HG02678 (cell line): ENCODE results near the gene TMEM272.

Source experiments
- ATAC-seq: cut with Tn5 transposase; IDR thresholded peaks from one replicate; pipeline ENCODE4 v1.9.1; 2021; ENCODE audit warnings: mild to moderate bottlenecking, moderate library complexity; ENCODE audit not compliant: unreplicated experiment

Gene TMEM272

DNA sequence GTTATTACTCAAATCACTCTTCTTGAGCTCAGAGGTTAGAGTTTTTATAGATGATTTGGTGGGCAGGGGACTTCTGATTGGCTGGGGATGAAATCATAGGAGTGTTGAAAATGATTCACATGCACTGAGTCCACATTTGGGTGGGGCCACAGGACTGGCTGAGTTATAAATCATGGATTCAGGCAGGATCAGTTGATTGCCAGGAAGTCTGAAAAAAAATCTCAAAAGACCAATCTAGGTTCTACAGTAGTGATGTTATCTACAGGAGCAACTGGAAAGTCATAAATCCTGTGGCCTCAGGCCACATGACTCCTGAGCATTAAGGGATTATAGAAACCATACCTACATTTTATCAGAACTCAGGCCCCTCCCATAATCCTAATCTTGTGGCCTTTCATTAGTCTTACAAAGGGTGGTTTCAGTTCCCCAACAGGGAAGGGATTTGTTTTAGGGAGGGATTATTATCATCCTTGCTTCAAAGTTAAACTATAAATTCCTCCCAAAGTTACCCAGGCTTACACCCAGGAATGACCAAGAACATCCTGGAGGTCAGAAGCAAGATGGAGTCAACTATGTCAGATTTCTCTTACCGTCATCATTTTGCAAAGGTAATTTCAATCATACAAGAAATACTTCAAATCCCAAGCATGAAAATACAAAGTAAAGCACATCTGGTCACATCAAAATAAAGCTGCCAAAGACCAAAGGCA lies 11.2 kb upstream of the TMEM272 start:
- ATAC-seq = no peak

DNA sequence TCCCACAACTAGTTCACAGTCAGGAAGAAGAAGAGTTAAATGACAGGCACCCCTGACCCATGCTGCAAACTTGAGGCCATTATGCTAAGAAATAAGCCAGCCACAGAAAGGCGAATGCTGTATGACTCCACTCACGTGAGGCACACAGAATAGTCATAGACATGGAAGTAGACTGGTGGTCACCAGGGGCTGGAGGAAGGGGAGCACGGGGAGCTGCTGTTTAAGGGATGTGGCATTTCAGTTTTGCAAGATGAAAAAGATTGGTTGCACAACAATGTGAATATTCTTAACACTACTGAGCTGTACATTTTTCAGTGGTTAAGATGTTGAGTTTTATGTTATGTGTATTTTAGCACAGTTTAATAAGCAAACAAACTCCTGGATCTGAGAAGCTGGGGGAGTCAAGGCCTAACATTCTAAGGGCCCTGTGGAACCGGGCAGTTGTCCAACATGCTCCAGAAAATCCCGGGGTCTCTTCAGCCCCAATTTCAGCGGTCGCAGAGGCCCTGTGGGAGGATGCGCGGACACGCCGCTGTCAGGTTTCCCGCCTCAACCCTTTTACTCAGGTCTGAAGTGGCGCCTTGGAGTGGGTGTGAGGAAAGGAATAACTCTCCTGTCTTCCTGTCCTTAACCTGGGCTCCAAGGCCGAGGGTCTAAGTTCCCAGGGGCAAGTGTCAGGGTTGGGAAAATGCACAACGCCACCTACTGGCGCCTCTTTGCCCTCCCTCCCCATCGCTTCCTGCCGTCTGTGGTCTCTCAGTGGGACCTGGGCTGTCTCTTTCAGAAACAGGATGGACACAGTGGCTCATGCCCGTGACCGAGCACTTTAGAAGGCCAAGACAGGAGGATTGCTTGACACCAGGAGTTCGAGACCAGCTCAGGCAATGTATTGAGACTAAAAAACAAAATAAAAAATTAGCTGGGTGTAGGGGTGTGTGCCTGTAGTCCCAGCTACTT lies 4.4 kb upstream of the TMEM272 start:
- ATAC-seq = peak; percentile 50

DNA sequence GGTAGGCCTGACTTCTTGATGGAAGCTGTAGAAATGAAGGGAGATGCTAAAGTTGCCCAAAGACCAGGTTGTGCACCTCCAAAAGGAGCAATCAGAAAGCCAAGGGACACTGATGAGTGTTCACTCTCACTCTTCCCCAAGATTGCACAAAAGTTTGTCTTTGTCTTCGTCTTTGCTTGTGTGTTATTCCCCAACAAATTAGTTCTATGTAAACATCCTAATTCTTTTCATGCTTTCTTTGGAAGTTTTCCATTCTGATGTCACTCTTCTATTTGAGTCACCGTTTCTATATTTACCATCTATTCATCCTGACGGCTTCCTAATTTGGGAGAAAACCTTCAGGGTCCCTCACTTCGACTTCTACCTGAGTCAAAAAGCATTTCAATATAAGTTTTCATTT lies 3.7 kb upstream of the TMEM272 start:
- no peak for ATAC-seq

DNA sequence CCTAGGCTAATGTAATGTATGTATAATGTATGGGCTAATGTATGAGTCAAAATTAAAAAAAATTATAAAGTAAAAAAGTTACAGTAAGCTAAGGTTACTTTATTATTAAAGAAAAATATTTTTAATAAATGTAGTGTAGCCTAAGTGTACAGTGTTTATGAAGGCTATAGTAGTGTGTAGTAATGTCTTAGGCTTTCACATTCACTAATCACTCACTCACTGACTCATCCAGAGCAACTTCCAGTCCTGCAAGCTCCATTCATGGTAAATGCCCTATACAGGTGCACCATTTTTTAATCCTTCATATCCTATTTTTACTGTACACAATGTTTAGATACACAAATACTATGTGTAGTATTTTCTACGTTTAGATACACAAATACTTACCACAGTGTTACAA lies 1.8 kb upstream of the TMEM272 start:
- ATAC-seq = no peak

DNA sequence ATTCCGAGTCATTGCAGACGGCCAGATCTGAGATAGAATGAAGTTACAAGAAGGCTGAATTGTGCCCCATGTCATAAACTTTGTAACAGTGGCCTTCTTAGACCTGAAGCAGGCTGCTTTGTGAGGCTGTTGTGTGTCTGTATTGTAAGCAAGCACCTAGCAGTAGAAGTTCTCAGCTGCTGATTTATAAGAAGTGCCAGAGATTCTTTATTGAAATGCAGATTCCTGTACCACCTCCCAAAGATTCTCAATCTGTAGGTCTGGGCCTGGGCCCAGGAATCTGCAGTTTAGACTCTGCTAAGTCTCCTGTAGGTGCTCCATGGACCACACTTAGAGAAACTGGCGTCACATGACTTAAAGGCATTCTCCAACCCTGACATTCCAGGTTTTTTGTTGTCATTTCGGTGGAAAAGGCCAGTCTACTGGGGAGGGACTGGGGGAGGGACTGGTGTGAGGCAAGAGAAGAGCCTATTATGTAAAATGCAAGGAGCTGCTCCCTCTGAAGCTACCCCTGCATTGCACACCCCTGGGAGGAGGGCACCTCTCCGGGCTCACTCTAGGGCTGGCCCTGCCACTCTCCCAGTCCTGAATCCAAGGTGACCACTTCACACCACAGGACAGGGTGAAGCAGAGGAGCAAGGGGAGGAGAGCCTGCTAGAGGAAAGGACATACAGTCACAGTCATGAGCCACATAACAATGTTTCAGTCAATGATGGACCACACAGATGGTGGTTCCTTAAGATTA lies 769 bp upstream of the TMEM272 start:
- ATAC-seq = no peak

DNA sequence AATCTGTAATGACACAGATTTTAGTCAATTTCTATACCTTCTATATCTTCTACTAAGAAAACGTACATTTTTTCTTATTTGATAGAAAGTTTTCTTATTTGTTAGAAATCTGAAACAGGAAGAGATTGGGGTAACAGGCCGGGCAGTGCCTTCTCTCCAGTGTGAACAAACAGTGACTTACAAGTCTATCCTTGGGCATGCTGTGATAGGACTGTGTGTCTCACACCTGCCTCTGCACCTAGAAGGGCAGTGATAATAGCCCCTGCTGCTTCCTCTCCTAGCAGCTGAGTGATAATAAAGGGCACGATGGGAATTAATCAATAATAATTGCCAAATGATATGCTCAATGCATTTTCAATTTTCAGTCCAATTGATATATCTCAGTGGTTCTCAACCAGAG lies 1.4 kb downstream of the TMEM272 start:
- ATAC-seq = no peak

DNA sequence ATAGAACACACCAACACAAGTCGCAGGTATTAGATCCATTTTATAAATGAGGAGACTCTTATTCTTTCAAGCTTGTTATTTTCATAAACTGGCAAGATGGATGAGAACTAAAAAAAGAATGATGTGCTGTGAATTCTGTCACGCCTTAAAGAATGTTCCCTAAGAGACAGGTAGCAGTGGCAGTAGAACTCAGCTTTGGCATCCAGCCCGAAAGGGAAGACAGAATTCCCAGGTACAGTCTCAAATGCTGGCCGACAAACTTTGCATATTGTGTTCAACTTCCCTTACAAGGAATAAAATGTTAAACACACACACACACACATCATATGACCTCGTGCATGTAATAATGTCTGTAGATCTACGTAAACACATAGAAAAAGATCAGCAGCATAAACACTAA lies 3.2 kb downstream of the TMEM272 start:
- no peak for ATAC-seq

DNA sequence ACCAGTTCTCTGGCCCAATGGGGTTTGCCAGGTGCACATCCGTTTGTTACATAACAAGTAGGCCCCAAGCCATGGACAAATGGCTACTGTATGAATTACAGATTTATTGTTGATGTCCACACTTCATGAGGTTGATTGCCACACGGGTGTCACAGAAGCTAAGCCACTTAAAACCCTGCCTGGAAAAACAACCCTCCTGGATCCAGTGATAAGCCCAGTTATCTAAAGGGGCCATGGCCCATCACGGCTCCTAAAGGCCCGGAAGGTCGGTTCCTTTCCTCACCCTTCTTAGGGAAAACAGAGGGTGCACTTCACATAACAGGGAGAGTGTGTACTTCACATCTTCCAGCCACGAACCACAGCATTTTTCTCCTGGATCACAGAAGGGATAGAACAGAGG lies 4.1 kb downstream of the TMEM272 start:
- ATAC-seq = no peak

DNA sequence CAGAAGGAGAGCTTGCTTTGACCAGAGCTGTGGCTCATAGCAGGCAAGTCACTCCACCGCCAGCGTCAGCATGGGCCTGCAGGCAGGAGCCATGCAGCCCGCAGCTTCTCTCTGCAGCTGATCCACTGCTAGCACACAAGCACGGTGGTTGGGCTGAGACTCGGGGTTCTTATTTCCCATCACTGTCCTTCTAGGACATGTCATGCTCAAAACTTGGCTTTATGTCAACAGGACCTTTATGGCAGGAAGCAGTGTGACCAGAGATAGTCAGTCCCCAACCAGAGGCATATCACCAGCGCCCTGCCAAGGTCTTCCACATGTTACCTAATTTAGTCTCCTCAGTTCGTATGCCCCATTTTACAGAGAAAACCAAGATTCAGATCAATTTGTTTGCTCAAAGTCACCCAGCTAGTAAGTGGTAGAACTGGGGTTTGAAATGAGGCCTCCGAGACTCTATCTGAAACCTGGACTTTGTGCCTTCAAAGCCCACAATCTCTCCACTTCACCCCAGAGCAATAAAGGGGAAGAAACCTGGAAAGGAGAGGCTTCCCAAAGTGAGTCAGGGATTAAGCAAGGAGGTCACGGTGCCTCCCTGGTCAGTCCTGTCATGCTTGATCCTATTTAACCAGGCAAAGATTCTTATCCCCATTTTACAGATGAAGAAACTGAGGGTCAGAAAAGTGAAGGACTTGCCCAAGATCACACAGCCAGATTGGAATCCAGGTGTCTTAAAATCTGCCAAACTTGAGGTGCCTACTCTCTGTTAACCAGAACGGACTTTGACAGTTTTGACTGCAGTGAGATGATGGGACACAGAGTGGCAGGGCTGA lies 5.1 kb downstream of the TMEM272 start:
- ATAC-seq = no peak

DNA sequence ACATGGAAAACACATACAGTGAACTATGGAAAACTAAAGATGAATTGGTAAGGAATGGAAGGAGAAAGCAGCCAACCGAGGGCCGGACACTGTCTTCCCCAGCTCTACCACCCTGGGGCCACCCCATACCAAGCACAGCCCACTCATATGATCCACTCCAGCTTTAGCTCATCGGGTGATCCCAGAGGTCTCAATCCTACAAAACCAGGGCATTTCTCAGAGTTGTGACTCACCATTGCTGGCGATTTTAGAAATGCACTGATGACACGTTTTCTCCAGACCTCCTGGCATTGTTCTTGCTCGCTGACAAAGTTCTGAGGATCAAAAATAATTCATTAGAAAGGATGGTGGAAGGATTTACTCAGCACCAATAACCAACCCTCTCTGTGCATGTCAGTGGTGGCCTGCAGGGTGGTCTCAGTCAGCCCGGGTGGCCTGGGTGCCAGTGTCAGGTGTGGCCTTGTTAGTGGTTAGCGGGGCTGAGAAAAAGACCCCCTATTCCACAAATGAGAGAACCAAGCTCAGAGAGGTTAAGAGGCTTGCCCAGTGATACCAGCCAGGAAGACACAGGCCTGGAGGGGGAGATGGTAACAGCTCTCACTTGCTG lies 6.6 kb downstream of the TMEM272 start:
- ATAC-seq = no peak

DNA sequence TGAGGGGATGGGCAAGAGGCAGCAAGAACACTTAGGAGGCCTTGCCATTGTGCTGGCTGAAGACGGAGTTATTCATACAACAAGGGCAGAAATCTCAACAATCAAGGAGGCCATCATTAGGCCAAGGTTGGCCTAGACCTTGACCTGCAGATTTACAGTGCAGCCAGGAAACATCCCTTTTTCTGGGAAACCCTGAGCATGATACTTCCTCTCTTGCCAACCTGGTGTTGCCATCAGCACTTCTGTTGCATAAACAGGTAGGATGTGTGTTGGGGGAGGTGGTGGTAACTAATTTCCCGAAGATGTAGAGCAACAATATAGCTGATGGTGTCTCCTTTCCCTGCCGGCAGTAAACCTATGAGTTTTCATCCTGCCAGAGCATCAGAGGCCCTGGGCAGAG lies 8.0 kb downstream of the TMEM272 start:
- no peak for ATAC-seq

DNA sequence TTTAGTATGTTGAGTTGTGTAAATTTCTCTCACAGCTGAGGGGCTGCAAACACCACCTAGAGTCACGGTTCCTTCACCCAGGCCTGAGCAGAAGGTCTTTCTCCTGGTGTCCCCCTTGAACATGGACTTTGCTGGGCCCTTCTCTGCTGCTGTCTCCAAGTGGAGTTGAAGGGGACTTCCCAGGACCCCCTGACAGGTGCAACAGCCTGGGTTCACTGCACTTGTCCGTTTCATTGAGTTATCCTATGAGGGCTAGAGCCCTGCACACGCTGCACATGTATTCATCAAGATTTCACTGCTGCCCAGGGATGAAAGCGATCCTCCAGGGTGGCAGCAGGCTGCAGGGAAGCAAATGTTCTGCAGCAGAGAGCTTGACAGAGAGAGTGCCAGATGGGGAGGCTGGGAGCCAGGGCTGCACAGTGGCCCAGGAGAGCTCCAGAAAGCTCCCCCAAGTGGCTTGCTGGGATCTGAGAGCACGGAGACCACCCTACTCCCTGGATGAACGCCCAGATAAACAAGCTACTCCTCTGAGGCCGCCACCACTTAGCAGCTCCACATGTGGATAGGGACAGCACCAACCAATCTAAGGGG lies 10.3 kb downstream of the TMEM272 start:
- ATAC-seq = no peak

DNA sequence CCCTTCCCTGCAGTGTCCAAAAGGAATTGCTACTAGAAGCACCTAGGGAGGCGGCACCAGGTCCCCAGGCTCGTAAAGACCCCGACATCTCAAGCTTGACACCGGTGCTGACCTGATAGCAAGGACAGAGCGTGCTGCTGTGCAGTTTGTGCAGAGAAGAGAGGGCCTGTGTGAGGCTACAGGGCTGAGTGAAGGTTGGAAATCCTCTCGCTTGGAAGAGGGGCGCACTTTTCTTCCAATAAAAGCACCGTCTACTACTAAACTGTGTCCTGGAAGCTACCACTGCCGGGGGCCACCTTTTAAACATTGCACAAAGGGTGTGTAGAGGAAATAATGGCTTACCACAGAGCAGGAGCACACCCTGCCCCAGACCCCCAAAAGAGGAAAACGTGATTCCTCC lies 11.0 kb downstream of the TMEM272 start:
- ATAC-seq = no peak

DNA sequence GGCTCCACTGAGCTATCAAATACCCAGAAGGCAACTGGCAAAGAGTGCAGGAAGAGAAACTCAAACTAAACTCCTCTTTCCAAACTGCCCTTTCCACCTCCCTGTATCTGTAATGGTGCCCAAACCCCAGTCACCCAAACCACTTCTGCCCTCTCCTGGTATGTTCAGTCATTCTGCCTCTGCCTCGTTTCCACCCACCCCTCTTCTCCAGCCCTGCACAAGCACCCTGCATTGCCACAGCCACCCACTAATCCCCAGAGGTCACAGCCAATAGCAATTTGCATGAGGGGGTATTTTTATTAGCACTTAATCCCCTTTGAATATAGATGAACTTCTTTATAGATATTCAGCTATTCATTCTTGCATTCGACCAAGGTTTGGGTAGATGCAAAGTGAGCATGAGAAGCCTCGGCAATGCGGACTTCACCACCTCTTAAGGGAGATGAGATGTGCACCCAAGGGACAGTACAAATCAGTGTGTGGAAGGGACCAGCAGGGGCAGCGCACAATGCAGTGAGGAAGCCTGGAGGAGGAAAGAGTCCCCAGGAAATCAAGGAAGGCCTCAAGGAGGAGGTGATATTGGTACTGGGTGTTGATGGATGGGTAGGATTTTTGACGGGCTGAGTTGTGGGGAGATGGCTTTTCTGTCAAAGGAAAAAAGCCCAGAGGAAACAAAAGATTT lies 12.4 kb downstream of the TMEM272 start:
- peak; percentile 81 for ATAC-seq

DNA sequence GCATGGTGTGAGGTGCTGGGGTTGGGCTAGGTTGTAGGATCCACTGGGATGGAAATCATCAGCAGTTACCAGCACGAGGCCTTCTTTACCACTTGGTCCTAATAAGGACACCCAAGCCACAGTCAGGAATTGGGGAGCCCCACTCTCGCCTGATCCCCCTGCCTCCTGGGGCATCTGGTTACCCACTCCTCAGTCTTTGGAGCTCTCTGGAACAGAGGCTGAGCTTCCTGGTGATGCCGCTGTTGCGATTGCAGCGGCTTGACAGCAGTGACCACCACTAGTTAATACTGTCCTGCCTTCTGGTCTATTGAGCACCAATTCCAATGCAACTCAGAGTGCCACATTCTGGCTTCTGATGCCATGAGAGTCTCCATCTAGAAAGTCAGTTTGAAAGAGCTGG lies 13.5 kb downstream of the TMEM272 start:
- ATAC-seq = no peak

DNA sequence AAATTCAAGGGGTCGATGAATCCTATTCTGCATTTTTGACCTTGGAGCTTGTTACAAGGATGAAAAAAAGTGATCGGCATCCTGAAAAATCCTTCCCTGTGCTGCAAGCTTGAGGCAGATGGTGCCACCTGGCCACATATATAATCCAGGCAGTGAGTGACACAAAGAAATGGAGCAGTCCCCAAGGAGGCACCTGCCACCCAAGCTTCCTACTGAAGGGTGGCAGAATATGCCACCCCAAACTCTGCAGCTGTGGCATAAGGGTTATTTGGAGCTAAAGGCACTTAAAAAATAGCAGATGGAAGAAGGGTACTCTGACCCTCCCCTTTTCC lies 15.4 kb downstream of the TMEM272 start:
- no peak for ATAC-seq

DNA sequence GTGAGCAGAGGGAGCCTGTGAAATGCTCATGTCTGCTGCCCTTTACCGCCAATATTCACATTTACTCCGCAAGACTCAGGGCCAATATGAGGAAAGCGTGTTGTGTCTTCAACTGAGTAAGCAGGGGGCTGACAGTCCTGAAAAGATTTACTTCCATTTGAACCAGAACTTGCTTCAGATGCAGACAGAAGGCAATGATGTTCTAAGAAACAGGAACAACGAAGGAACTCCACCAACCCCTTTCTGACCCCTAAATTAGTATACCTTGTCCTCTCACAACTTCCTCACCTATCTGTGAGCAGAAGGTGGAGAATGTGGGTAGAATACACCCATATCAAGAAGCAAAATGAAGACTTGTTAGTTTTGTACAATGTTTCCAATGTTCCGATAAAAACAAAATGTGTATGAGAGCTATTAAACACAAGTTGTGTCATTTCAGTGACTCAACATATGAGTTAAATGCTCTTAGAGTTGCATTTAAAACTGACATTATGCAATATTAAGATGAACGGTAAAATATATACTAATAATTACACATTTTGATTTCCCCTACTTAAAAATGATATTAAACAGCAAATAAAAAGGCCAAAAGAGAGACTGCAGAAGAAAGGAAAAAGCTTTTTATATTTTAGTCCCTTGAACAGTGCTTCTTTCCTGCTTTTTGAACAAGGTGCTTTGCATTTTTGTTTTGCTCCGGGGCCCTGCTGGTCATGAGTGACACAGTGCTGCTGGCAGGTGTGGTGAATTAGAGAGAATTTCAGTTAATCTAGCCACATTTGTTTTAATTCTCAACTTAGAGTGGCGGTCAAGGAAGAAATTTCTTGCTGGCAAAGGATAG lies 16.0 kb downstream of the TMEM272 start:
- ATAC-seq = no peak

DNA sequence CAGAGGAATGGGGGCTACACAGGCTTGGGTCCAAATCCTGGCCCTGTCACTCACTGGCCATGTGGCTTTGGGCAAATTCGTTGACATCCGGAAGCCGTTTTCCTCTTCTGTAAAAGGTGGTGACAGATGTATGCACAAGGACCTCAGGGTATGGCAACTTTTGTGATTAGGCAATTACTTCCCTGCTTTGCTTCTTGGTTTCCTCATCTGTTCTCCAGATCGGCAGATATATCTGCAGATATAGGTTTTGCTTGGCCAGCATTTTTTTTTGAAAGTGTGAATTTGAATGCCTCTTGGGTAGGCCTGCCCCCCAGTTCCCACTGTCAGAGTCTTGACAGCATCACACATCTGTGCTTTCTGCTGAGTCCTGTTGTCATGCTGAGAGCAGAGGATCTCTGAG lies 17.7 kb downstream of the TMEM272 start:
- ATAC-seq = no peak

DNA sequence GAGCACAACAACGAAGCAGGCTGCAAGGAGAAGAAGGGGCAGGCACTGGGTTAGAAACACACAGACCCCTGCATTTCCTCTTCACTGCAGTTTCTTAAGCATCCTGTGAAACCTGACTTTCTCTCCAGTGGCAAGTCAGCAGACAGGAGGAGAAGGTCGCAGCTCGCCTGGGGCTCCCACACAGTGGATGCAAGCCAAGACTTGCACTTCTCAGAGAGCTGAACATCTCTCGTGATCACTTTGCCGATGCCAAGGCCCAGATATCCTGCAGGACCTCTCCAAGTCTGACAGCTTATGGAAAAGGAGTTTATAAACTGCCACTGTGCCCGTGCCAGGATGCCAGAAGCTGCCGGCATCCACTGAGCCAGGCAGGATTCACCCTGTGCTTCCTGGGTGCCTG lies 18.4 kb downstream of the TMEM272 start:
- no peak for ATAC-seq
